HG02571 (cell line): ENCODE results near the gene PHC2.
"Not testable (repeated sequence)": the region's sequence is repeated elsewhere in the genome, so short reads cannot be mapped to it uniquely, and the experiment has no call there.

ENCODE experiments used
- ATAC-seq: cut with Tn5 transposase; IDR thresholded peaks from one replicate; pipeline ENCODE4 v1.9.1; 2021; ENCODE audit warnings: mild to moderate bottlenecking, moderate library complexity; ENCODE audit not compliant: unreplicated experiment

PHC2 gene

GRCh38 chr1:33319186-33319948, 111.5 kb downstream of the PHC2 start:
- no peak for ATAC-seq

- no peak for ATAC-seq
Observed at GRCh38 chr1:33317946-33318345, 112.9 kb downstream of the PHC2 start.

DNA sequence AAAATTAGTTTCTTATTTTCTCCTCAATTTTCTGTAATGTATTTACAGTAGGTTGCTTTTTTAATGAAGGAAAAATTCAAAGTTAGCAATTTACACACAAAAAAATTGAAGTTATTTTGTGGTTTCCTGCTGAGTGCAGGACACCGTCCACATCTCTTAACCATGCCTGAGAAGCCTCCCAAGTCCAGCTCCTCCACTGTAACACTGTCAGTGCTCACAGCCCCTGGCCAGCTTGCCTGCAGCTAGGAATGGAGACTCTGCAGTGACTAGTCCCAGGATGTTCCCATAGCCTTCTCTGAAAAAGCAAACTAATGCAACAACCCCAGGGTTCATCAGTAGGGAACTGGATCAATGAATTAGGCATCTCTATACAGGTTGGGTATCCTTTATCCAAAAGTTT, 113.5 kb downstream of the PHC2 start:
- no peak for ATAC-seq

GRCh38 chr1:33316601-33317000, 114.3 kb downstream of the PHC2 start:
- no peak for ATAC-seq

DNA sequence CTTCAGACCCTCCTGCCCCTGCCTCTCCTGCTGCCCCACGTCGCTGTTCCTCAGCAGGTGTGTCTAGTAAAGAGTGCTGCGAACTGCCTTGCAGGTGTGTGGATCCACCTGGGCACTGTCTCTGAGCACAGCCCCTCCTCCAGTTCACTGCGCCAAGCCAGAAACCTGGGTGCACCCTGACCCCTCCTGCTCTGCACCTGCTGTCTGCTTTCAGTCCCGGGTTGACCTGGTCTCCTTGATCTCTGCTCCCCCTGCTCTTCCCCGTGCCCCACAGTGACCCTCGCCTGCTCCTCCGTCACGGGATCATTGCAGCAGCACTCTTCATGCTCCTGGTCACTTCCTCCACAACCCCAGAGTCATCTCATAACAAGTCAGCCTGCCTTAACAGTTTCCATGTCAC, 116.5 kb downstream of the PHC2 start:
- no peak for ATAC-seq

GRCh38 chr1:33312413-33312749, 118.5 kb downstream of the PHC2 start:
- no peak for ATAC-seq

DNA sequence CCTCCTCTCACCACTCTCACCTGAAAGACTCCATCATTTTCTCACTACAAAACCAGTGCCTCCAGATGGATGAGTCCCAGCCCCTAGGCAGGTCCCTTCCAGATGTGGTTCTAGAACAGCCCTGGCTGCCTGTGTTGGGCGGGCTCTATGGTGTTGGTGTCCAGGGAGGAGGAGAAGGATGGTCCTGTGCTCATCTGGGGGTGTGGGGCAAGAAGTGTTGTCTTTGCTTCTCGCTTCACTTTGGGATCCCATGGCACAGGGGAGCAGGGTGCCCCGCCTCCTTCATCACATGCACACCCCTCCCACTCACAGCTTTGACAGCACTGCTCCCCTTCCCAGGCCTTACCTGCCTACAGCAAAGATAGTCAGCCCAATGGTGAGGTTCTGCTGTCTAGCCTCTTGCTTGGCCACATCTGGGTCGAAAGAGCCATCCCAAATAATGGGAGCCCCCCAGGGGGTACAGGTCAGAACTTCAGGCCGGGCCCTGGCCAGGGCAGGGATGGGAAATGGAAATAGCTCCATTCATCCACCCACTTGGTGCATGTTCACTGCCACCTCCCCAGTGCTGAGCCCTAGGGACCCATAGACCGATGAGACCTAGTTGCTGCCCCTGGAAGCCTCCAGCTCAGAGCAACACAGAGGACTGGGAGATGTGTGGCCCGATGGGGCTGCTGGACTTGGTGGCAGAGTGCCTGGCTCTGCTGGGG, 119.0 kb downstream of the PHC2 start:
- no peak for ATAC-seq

- no peak for ATAC-seq
Observed at GRCh38 chr1:33310702-33311101, 120.2 kb downstream of the PHC2 start.

DNA sequence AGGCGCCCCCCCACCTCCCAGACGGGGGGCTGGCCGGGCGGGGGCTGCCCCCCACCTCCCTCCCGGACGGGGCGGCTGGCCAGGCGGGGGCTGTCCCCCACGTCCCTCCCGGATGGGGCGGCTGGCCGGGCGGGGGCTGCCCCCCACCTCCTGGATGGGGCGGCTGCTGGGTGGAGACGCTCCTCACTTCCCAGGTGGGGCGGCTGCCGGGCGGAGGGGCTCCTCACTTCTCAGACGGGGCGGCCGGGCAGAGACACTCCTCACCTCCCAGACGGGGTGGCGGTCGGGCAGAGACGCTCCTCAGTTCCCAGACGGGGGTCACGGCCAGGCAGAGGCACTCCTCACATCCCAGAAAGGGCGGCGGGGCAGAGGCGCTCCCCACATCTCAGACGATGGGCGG, 121.5 kb downstream of the PHC2 start:
- ATAC-seq = not testable (repeated sequence)

DNA sequence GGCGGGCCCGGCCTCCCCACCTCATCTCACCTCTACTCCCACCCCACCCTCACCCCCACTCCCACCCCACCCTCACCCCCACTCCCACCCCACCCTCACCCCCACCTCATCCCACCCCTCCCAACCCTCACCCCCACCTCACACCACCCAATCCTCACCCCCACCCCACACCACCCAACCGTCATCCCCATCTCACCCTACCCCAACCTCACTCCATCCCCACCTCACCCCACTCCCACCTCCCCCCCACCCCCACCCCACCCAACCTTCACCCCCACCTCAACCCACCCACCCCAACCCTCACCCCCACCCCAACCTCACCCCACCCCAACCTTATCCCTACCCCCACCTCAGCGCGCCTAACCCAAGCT, 123.4 kb downstream of the PHC2 start:
- ATAC-seq = no peak

GRCh38 chr1:33306653-33307493, 124.0 kb downstream of the PHC2 start:
- no peak for ATAC-seq

- no peak for ATAC-seq
Observed at GRCh38 chr1:33305816-33306652, 124.9 kb downstream of the PHC2 start.

- ATAC-seq = no peak
Observed at GRCh38 chr1:33305016-33305415, 125.9 kb downstream of the PHC2 start.

DNA sequence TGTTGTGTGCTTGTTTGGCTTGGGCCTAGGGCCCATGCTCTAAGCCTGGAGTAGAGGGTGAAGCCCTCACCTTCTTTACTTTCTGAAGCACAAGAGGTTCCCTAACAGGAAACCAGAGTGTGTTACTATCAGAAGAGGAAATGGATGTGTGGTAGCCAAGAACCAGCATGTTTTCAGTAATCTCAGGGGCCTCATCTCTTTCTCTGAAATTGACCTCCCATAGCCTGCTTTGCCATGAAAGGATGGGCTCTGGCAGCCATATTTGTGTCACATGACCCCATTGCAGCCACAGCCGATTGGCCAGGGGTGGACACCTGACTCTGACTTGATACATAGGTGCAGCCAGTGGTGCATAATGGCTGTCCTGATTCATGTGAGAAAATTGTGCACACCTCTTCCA, 128.6 kb downstream of the PHC2 start:
- no peak for ATAC-seq

- no peak for ATAC-seq
Observed at GRCh38 chr1:33301273-33301984, 129.5 kb downstream of the PHC2 start.

- ATAC-seq = no peak
Observed at GRCh38 chr1:33300673-33301072, 130.2 kb downstream of the PHC2 start.

GRCh38 chr1:33299461-33300155, 131.3 kb downstream of the PHC2 start:
- no peak for ATAC-seq

DNA sequence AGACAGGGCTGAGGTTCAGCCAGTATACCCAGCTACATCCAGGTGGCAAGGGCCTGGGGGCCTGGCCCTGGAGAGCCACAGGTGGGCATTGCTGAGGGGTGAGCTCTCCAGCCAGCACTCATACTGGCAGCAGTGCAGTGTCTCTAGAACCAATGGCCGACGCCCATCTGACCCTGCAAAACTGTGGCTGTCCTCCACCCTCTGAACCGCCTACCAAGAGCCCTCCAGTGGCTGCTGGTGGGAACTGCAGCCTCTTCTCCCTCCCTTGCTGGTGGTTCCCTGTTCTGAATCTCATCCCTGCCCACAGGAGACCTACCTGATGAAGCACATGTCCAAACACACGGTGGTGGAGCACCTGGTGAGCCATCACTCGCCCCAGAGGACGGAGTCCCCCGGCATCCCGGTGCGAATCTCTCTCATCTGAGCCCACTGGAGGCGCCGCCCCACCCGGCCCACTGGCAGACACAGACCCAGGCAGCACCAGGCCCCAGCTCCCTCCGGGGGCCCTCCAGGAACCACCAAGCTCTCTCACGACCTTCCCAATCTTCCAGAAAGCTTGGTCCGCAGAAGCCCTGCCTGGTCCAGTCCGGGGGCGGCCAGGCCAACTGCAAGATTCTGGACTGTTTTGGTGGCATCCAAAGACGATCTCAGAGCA, 132.1 kb downstream of the PHC2 start:
- no peak for ATAC-seq
